Psoas muscle (tissue), 8 donors: ENCODE results near the gene SH3TC1. TPM values are rescaled to one million over a fixed set of nuclear protein-coding genes. Genes with fewer than 3 reads are reported as not detected.

Experiments
- ATAC-seq, 4 donors: fragments of 200-7000 bp; cut with Tn5 transposase; one replicate each; pipeline ENCODE4 v1.9.1; 2020; ENCODE audit warnings: moderate library complexity in 3 of 4, mild to moderate bottlenecking in 2 of 4
- DNase-seq, 2 donors: peaks; one replicate each; pipeline ENCODE4 v3.0.0-alpha.2; 2020
- H3K27ac ChIP-seq: fragments of 200-600 bp; one replicate; pipeline ENCODE4 v1.8.0; 2022
- H3K27me3 ChIP-seq, 3 donors: fragments of 200-600 bp in 1 of 3; one replicate each; pipeline versions ENCODE4 v1.6.1 to v1.8.0; 2013 to 2022; ENCODE audit warnings: low read length in 2 of 3, mild to moderate bottlenecking in 2 of 3, moderate library complexity in 1 of 3; ENCODE audit not compliant: insufficient read depth in 3 of 3
- H3K36me3 ChIP-seq, 2 donors: fragments of 200-600 bp in 1 of 2; one replicate each; pipeline versions ENCODE4 v1.6.1 to v1.8.0; 2013 to 2022; ENCODE audit warnings: low read depth in 1 of 2, mild to moderate bottlenecking in 1 of 2, moderate library complexity in 1 of 2; ENCODE audit not compliant: insufficient read depth in 1 of 2
- H3K4me1 ChIP-seq: fragments of 200-600 bp; one replicate; pipeline ENCODE4 v1.8.0; 2022
- H3K4me3 ChIP-seq: fragments of 200-600 bp; one replicate; pipeline ENCODE4 v1.8.0; 2022; ENCODE audit warnings: mild to moderate bottlenecking
- H3K9me3 ChIP-seq: fragments of 200-600 bp; one replicate; pipeline ENCODE4 v1.8.0; 2022
- WGBS, 3 donors: extraction: QIAGEN DNeasy Blood & Tissue Kit; methylation state at CpG; one replicate each; pipeline versions ENCODE4 v1.1.6 to v1.1.7; 2013; 5-methylcytosine and 5-hydroxymethylcytosine counted together
- intact Hi-C, 2 donors: fragments of 100-400 bp; cut with DNase I; formaldehyde crosslinking; loops; one replicate each; pipeline versions ENCODE4 v1.11.0 to v1.14.2; 2022
- polyA plus RNA-seq, 3 donors: library from polyadenylated mRNA; stranded (reverse); fragments of 200-250 nt; gene quantifications; one replicate each; pipeline ENCODE4 v1.2.3, GENCODE V29; 2013
- total RNA-seq, 4 donors: library from RNA; stranded (reverse); fragmentation: NEBNext Ultra II Directional in 2 of 4; extraction: Animal tissue kit (Norgen Biotek cat#: 25700) in 2 of 4; gene quantifications; one replicate each; pipeline versions ENCODE4 v1.2.1 to v1.2.4, GENCODE V29; 2021 to 2023
- TF ChIP-seq, protein P1 (sequence below): fragments of 200-600 bp; IDR thresholded peaks from one replicate; pipeline ENCODE4 v1.8.0; 2022; ENCODE audit warnings: antibody characterized with exemption
- donor health status: healthy with polysubstance abuse.
- donor health status: DM: no; HTN: no; CAD: no; lungs with moderate emphysema.
- donor health status: Bipolar disorder and iron deficiency.
- donor health status: healthy.
- donor health status: DM: yes; HTN: yes; CAD: no.
- donor health status: DM: no; HTN: no; CAD: no.
- donor health status: DM: no; HTN: no; CAD: no.
- donor health status: DM: yes; HTN: yes; CAD: no.

The SH3TC1 gene
- total and polyA plus RNA-seq, 7 donors: 1.9 to 7.9 (median 4.7) TPM

DNA sequence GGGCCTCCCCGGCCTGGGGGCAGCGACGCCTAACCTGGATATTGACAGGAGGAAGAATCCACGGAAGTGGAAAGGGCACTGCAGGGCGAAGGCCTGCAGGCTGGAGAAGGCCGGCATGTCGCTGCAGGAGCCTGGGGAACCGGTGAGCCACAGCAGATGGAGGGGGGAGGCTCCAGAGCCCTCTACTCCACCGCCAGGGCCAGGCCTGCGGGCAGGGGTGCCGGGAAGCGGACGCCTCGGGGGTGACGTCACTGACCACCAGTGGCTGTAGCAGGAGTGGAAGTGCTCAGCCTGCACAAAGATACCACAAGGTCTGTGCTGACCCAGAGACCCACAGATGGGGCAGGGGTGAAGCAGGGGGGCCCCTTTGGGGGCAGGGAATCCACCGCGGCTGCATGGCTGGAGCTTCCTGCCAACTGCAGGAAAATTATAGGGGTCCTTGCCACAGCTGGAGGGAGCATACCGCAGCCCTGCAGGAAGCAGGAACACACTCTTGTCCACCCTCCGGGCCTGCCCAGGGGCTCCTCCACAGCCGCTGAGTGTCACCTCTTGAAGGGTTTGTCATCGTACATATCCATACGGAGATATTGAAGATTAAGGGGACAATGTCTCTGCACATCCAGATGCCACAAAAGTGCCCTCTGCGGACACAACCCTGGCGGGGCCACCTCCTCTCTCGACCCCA is 62.9 kb downstream of the SH3TC1 start:
- no peak overlapping the region for H3K4me3 ChIP-seq
- no peaks in the 10 kb centered on the region for H3K27me3 ChIP-seq
- no peaks in the 10 kb centered on the region for H3K9me3 ChIP-seq
- H3K36me3 ChIP-seq: no peaks in the 10 kb centered on the region
- H3K4me1 ChIP-seq: no peaks in the 10 kb centered on the region
- ATAC-seq: peak in 1 of 4 donors; percentile 9
- WGBS, 3 donors: 84 to 89% (median 85%) methylated on average over 25 of the region's 25 CpGs
- no peak overlapping the region for H3K27ac ChIP-seq
- intact Hi-C loops: no loop called here
- DNase-seq: no peak
- TF ChIP-seq, protein P1, sequence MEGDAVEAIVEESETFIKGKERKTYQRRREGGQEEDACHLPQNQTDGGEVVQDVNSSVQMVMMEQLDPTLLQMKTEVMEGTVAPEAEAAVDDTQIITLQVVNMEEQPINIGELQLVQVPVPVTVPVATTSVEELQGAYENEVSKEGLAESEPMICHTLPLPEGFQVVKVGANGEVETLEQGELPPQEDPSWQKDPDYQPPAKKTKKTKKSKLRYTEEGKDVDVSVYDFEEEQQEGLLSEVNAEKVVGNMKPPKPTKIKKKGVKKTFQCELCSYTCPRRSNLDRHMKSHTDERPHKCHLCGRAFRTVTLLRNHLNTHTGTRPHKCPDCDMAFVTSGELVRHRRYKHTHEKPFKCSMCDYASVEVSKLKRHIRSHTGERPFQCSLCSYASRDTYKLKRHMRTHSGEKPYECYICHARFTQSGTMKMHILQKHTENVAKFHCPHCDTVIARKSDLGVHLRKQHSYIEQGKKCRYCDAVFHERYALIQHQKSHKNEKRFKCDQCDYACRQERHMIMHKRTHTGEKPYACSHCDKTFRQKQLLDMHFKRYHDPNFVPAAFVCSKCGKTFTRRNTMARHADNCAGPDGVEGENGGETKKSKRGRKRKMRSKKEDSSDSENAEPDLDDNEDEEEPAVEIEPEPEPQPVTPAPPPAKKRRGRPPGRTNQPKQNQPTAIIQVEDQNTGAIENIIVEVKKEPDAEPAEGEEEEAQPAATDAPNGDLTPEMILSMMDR: no peak

DNA sequence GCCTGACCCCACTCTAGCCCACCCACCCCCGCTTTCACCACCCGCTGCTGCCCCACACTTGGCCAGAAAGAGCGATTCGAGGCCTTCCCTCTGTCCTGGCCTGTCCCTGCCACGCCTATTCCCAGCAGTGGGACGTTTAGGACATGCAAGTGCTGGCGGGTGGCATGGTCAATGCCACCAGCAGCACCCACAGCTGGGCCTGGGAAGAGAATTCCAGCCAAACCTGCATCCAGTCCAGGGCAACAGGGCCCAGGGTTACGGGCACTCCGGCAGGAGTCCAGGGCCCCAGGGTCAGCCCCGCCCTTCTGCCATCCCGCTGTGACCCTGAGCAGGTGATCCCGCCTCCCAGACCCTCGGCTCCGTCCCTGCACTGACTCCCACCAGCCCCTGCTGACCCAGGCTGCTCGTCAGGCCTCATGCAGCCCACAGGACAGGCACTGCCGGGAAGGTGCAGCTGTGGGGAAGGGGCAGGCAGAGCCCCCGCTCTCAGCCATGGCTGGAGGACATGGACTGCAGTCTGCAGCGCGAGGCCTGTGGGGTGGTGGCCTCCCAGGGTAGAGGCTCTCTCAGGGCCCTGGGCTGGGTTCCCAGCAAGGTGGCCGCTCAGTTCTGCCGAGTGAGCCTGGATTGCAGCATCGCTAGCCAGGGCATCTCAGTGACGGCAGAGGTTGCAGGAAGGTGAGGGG is 63.7 kb downstream of the SH3TC1 start:
- TF ChIP-seq, protein P1: no peak
- Histone ChIP-seq H3K9me3 (no peaks in the 10 kb centered on the region), H3K4me3 (no peak overlapping the region), H3K36me3 (no peaks in the 10 kb centered on the region), H3K27me3 (no peaks in the 10 kb centered on the region), H3K27ac (no peak overlapping the region), H3K4me1 (no peaks in the 10 kb centered on the region)
- WGBS, 3 donors: 81 to 85% (median 82%) methylated on average over 23 of the region's 23 CpGs
- ATAC-seq (no peak), DNase-seq (no peak)
- intact Hi-C loops: no loop called here

DNA sequence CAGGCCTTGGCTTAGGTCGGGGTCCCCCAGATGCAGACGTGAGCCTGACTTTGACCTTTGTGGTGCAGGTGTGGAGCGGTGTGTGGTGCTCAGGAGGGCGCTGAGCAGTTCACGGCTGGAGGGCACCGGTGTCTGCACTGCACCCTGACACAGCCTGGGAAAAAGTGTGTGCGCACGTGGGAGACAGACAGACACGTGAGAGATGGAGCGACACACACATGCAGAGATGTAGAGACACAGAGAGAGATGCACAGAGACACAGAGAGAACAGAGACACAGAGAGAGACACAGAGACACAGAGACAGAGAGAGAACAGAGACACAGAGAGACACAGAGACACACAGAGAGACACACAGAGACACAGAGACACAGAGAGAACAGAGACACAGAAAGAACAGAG is 64.3 kb downstream of the SH3TC1 start:
- TF ChIP-seq, protein P1: no peak
- no peaks in the 10 kb centered on the region for H3K36me3 ChIP-seq
- H3K27me3 ChIP-seq: no peaks in the 10 kb centered on the region
- no peaks in the 10 kb centered on the region for H3K4me1 ChIP-seq
- no peak overlapping the region for H3K27ac ChIP-seq
- no peak for ATAC-seq
- H3K9me3 ChIP-seq: no peaks in the 10 kb centered on the region
- intact Hi-C loops: no loop called here
- WGBS, 3 donors: 92 to 94% (median 93%) methylated on average over 10 of the region's 10 CpGs
- no peak overlapping the region for H3K4me3 ChIP-seq
- no peak for DNase-seq

DNA sequence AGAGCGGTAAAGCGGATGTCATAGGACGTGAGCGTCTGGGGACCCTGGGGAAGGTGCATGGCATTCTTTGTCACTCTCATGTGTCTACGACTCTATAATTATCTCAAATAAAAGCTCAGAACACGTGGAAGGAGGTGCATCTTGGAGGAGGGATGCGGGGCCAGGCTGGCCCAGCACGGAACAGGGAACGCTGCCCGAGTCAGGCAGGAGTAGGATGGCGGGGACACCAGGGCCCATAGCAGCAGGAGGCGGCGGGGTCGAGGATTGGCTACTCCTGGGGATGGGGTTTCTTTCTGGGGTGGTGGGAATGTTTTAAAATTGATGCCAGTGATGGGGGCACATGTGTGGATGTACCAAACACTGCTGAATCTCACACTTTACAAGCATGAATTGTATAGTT is 65.0 kb downstream of the SH3TC1 start:
- intact Hi-C loops: no loop called here
- H3K36me3 ChIP-seq: no peaks in the 10 kb centered on the region
- WGBS, 3 donors: 86 to 87% (median 86%) methylated on average over 14 of the region's 14 CpGs
- no peak for DNase-seq
- H3K4me3 ChIP-seq: no peak overlapping the region
- no peaks in the 10 kb centered on the region for H3K4me1 ChIP-seq
- no peaks in the 10 kb centered on the region for H3K9me3 ChIP-seq
- no peaks in the 10 kb centered on the region for H3K27me3 ChIP-seq
- TF ChIP-seq, protein P1: no peak
- no peak overlapping the region for H3K27ac ChIP-seq
- ATAC-seq: no peak
